ENCODE measurements around the gene CFHR3.
"Not testable (repeated sequence)": the region's sequence is repeated elsewhere in the genome, so short reads cannot be mapped to it uniquely, and the experiment has no call there.

The CFHR3 gene

DNA sequence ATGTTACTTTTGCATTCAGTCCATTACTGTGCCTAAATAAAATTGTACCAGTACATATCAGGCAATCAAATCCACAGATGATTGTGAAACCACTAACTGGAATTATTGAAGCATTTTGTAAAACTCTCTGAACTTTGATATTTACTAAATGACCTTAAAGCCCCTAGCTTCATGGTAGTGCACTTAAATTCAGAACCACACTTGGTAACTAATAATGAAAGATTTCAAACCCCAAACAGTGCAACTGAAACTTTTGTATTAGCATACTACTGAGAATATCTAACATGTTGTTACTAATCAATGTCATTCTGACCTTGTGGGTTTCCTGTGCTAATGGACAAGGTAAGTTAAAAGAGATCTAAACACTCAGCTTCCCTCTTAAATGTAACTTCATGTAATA, at the start of gene CFHR3:
CFHR3 (plus strand) TSS at position 238 of the 400 bp plus-strand sequence; CDS start at position 285, 47 bp downstream.
- DNase-seq (ENCODE audit: low read depth, low spot score): no peak

DNA sequence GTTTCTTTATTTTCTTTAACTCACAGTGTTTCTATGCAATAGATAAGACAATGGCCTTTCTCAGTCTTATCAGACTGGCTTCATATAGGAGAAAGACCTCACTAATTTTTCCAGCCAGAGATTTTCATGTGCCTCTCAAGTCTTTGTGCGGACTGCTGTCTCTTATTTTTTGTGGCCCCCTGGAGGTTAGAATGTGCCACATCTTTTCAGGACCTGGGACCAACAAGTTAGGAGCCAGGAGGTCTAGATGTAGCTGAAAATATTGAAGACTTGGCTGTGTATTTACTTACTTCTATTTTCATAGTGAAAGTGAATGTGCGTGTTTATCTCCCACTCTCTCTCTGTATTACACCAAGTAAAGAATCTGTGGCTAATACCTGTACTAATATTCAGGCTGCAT, 42.1 kb upstream of the CFHR3 start:
- no peak for DNase-seq (ENCODE audit: low read depth, low spot score)

DNA sequence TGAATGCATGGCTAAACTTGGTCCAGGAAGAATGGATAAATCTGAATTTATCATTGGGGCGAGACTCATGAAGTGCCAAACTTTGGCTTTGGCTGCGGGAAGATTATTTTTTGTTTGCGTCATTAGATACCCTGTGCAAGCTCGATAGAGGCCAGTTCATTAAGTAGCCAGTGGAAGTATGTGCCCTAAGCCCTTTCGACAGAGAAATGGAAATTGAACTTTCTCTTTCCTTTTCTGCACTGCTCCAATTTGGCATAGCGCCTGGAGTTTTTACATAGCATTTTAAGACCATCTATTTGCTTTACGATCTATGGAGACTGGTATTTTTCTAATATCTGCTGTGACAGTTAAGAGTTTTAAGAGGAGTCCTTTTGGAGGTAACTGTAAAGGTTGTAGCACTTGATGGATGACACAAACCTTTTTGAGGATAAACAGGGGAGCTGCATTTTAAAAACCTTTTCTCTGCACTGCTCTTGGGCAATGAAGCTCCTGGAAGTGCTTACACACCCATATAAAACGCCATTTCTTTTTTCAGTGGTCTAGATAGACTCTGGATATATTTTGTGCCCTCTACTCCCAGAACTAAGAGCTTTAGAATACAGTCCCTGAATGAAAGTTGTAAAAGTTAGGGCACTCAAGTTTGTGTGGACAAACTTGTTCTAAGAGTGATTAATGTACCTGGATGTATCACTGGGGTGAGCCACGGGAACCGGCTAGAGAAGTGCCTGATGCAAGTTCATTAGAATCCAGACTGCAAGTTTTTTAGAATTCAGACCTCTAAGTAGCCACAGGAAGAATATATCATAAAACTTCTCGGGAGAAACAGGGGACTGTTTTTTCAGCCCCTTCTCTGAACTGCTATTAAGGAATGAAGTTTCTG, 41.3 kb upstream of the CFHR3 start:
- DNase-seq (ENCODE audit: low read depth, low spot score): no peak

DNA sequence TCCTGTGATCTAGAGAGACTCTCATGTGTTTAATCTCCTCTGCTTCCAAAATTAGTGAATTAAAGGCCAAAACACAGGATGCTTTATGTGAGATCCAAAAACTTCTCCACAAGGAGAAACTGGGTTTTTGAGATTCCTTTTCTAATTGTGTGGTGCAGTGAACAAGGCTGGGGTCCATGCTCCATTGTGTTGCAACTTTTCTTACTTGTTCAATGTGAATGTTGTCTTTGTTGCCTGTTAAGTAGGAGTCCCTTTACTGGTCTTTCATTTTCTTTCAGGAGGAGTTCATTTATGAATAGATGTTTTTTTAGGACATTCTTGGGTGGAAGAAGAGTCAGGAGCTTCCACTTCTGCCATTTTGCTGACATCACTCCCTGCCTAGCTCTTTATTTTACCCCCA, 40.6 kb upstream of the CFHR3 start:
- no peak for DNase-seq (ENCODE audit: low read depth, low spot score)

DNA sequence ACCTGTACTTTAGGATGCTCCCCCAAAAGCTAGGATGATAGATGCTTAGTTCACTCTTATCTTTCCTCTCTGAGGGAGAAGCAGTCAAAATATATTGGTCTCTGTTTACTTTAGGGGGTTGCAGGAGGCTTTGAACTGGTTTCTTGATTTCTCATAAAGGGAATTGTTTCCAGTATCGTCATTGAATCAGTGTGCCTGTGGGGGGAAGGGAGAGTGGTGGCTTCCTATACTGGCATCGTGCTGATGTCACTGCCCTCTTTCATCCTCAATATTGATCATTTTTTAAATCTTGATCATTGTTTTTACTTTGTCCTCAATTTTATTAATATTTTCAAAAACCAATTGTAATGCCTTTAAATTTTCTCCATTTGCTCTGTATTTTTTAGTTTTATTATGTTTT, 40.2 kb upstream of the CFHR3 start:
- DNase-seq (ENCODE audit: low read depth, low spot score): no peak

DNA sequence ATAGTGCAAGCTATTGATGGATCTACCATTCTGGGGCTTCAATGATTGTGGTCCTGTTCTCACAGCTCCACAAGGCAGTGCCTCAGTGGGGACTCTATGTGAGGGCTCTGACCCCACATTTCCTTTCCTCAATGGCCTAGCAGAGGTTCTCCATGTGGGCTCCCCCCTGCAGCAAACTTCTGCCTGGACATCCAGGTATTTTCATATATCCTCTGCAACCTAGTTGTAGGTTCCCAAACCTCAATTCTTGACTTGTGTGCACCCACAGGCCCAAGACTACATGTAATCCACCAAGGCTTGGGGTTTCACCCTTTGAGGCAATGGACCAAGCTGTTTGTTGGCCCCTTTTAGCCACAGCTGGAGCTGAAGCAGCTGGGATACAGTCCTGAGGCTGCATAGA, 35.9 kb upstream of the CFHR3 start:
- DNase-seq (ENCODE audit: low read depth, low spot score): no peak

DNA sequence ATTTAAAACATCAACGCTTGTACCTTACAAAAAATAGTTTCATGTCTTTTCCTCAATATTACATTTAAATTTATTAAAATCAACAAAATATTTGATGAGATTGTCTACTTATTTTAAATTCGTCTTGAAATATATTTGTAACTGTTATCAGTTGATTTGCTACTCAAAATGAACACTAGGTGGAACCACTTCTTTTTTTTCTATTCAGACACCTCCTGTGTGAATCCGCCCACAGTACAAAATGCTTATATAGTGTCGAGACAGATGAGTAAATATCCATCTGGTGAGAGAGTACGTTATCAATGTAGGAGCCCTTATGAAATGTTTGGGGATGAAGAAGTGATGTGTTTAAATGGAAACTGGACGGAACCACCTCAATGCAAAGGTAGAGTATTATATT, 31.4 kb upstream of the CFHR3 start:
- DNase-seq (ENCODE audit: low read depth, low spot score): not testable (repeated sequence)

DNA sequence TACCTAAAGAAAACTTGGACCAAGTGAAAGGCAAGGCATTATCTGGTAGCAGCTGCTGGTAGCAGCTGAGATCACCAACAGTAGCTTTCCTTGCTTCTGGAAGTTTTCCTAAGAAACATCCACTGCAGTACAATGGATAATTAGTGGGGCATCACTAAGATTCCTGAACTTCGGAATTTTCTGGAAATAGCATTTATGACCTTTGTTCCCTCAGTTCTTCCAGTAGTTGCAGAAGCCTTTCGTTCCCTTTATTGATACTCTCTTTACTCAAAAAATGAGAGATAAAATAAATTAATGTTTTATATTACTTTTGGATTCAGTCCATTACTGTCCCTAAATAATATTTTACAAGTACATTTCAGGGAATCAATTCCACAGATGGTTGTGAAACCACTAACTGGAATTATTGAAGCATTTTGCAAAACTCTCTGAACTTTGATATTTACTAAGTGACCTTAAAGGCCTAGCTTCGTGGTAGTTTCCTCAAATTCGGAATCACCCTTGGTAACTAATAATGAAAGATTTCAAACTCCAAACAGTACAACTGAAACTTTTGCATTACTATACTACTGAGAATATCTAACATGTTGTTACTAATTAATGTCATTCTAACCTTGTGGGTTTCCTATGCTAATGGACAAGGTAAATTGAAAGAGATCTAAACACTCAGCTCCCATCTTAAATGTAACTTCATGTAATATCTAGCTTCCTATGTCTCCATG, 9.5 kb upstream of the CFHR3 start:
- not testable (repeated sequence) for DNase-seq (ENCODE audit: low read depth, low spot score)

DNA sequence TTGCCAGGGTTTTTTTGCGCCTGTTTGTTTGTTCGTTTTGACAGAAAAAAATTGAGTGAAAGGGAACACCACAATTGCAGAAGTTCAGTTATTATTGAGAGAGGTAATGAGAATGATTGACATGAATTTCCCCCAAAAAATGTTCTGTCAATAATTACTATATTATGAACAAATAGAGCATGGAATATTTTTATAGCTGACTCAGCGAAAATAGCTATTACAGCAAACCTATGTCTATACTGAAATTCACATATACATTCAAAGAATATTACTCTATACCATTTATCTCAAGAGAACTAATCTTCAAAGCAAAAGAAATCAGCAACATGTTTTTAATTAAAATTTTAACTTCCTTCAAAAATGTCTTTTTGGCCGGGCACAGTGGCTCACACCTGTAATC, 4.8 kb upstream of the CFHR3 start:
- DNase-seq (ENCODE audit: low read depth, low spot score): not testable (repeated sequence)

DNA sequence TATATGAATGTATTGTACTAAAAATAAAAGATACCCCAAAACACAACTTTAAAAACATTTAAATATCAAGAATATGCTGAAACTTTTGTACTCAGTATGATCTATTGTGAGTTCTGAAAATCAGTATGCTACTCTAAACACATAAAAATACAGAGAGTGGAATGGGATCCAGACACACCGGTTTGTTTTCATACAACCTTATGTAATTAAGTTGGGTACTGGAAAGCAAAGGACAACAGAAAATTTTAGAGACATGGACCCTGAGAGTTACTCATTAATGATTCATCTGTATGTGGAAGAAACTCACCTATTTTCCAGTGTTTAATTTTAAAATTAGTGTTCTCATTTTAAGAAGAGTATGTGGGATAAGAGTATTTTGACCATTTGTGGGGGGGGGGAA, 927 bp upstream of the CFHR3 start:
- DNase-seq (ENCODE audit: low read depth, low spot score): no peak

DNA sequence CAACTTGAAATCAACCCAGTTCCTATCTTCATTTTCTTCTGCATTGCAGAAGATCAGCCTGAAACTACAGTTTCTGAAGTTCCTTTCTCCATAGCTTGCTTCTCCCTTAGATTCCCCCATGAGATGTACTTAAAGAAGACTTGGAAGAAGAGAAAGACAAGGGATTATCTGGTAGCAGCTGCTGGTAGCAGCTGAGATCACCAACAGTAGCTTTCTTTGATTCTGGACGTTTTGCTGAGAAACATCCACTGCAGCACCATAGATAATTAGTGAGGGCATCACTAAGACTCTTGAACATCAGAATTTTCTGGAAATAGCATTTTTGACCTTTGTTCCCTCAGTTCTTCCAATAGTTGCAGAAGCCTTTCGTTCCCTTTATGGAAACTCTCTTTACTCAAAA, 465 bp upstream of the CFHR3 start:
- no peak for DNase-seq (ENCODE audit: low read depth, low spot score)

DNA sequence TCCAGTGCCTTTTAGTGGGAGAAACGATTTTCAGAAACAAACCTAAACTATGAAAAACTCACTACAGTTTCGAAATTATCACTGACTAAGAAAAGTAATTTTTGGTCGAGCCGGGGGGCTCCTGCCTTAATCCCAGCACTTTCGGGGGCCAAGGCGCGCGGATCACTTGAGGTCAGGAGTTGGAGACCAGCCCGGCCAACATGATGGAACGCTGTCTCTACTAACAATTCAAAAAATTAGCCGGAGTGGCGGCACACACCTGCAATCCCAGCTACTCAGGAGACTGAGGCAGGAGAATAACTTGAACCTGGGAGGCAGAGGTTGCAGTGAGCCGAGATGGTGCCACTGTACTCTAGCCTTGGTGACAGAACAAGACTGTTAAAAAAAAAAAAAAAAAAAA, 3.0 kb downstream of the CFHR3 start:
- no peak for DNase-seq (ENCODE audit: low read depth, low spot score)

DNA sequence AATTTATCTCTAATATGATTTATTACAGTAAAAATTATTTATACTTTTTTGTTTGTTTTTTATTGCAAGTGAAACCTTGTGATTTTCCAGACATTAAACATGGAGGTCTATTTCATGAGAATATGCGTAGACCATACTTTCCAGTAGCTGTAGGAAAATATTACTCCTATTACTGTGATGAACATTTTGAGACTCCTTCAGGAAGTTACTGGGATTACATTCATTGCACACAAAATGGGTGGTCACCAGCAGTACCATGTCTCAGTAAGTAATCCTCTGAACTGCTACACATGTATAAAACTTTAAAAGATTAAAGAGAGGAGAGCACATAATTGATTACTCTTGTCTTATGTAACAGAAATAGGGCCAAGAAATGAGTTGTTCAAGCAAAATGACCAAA, 4.5 kb downstream of the CFHR3 start:
- no peak for DNase-seq (ENCODE audit: low read depth, low spot score)

DNA sequence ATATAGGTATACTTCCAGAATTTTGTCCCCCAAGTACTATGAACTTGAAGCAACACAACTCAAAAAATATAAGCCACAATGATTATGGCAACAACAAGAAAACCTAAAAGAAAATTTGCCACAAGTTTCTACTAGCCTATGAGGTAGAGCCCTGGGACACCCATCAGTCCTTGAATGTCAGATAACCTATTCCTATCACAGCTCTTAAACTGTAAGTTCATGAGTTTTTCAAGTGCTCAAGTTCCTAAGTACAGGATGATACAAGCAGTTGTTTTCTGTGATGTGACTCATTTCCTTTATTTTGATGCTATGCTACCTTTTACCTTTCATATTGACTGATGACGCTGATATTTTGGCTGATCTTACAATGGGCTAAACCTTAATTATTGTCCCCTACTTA, 16.6 kb downstream of the CFHR3 start:
- DNase-seq (ENCODE audit: low read depth, low spot score): not testable (repeated sequence)

DNA sequence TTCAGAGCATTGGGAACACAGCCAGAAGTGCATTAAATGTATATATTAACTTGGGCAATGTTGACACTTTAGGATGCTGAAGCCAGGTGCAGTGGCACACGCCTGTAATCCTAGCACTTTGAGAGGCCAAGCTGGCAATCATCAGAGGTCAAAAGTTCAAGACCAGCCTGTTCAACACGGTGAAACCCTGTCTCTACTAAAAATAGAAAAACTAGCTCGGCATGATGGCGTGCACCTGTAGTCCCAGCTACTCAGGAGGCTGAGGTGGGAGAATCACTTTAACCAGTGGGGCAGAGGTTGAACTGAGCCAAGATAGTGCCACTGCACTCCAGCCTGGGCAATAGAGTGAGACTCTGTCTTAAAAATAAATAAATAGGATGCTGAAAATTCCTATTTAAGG, 19.5 kb downstream of the CFHR3 start:
- not testable (repeated sequence) for DNase-seq (ENCODE audit: low read depth, low spot score)

DNA sequence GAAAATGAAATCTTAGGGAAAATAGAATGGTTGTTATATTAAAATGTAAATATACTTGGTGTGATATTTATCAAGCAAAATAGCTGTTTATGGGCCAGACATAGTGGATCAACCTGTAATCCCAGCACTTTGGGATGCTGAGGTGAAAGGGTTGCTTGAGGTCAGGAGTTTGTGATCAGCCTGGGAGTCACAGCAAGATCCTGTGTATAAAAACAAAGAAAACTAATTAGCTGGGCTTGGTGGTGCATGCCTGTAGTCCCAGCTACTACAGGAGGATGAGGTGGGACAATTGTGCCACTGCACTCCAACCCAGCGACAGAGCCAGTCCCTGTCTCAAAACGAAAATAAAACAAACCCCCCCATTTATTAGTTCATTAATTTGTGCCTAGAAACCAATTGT, 23.3 kb downstream of the CFHR3 start:
- DNase-seq (ENCODE audit: low read depth, low spot score): no peak

DNA sequence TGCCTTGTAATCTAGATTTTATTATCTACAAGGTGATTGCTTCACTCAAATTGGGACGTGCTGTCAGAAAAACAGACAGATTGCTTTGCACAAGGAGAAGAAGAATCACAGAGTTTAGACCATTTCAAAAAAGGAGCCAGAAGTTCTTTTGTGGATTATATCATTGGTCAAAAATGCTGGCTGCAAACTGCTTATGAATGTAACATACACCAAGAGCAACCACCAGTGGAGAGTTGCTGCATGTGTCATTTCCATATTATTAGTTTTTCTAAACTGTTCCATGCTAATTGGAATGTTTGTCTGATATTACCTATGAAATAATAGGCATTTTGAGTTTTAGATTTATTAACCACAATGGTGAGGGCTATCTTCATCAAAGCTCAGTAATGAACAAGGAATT, 27.3 kb downstream of the CFHR3 start:
- DNase-seq (ENCODE audit: low read depth, low spot score): not testable (repeated sequence)

DNA sequence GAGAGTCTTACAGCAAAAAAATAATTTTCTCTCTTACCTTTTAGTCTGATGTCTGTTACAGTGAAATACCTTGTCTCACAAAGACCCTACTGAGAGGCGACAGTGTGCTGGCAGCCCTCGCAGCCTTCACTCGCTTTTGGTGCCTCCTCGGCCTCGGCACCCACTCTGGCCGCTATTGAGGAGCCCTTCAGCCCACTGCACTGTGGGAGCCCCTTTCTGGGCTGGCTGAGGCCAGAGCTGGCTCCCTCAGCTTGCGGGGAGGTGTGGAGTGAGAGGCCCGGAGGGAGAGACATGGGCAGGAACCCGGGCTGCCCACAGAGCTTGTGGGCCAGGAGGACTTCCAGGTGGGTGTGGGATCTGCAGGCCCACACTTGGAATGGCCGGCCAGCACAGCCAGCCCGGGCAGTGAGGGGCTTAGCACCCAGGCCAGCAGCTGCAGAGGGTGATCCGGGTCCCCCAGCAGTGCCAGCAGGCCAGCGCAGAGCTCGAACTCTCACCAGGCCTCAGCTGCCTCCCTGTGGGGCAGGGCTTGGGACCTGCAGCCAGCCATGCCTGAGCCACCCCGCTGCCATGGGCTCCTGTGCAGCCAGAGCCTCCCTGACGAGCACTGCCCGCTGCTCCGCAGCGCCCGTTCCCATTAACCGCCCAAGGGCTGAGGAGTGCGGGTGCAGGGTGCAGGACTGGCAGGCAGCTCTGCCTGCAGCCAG, 34.0 kb downstream of the CFHR3 start:
- DNase-seq (ENCODE audit: low read depth, low spot score): no peak

DNA sequence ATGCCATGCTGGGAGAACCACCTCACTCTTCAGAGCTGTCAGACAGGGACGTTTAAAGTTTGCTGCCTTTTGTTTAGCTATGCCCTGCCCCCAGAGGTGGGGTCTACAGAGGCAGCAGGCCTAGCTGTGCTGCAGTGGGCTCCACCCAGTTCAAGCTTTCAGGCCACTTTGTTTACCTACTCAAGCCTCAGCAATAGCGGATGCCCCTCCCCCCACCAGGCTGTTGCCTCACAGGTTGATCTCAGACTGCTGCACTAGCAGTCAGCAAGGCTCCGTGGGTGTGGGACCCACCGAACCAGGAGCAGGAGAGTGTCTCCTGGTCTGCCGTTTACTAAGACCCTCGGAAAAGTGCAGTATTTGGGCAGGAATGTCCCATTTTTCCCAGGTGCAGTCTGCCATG, 42.8 kb downstream of the CFHR3 start:
- DNase-seq (ENCODE audit: low read depth, low spot score): not testable (repeated sequence)

DNA sequence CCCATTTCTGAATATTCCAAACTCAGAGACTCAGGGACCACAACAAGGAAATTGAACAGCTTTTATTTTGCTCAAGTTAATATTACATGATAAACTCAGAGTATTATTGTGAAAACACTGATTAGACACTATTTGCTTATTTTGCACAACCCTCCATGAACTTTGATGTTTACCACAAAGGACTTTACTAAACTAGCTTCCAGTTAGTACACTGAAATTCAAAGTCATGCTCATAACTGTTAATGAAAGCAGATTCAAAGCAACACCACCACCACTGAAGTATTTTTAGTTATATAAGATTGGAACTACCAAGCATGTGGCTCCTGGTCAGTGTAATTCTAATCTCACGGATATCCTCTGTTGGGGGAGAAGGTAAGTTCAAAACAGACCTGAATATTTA, 44.9 kb downstream of the CFHR3 start, which contains the start of gene CFHR1:
CFHR1 (plus strand) TSS at position 201 of the 400 bp plus-strand sequence; CDS start at position 315, 114 bp downstream.
- not testable (repeated sequence) for DNase-seq (ENCODE audit: low read depth, low spot score)

DNA sequence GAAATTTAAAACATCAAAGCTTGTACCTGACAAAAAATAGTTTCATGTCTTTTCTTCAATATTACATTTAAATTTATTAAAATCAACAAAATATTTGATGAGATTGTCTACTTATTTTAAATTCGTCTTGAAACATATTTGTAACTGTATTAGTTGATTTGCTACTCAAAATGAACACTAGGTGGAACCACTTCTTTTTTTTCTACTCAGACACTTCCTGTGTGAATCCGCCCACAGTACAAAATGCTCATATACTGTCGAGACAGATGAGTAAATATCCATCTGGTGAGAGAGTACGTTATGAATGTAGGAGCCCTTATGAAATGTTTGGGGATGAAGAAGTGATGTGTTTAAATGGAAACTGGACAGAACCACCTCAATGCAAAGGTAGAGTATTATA, 53.2 kb downstream of the CFHR3 start:
- not testable (repeated sequence) for DNase-seq (ENCODE audit: low read depth, low spot score)

Data from brain pericyte (primary cell).